Measurements from ENCODE around the gene RAPGEF2. TPM values are rescaled to one million over a fixed set of nuclear protein-coding genes. Genes with fewer than 3 reads are reported as not detected.

RAPGEF2 gene
- total RNA-seq, 2 donors from 2014 or later = 38.2 to 46.7 TPM

DNA sequence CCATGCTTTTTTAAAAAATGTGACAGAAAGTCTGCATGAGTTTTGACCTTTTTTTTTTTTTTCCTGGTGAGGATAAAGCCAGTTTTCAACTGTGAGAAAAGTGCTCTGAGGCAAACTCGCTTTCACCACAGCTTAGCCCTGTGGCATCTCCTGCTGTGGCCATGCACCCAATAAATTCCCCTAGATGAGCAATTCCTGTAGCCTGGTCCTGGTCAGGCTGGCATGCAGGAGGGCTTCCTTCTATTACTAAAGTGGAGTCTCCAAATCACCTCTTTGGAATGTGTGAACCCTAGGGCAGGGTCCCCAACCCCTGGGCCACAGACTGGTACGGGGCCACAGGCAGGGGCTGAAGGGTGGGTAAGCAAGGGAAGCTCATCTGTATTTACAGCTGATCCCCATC lies 265.4 kb downstream of the RAPGEF2 start:
- TF ChIP-seq POLR2A (IDR thresholded peaks at IDR 0.05) = no peak
- TF ChIP-seq, protein P1, sequence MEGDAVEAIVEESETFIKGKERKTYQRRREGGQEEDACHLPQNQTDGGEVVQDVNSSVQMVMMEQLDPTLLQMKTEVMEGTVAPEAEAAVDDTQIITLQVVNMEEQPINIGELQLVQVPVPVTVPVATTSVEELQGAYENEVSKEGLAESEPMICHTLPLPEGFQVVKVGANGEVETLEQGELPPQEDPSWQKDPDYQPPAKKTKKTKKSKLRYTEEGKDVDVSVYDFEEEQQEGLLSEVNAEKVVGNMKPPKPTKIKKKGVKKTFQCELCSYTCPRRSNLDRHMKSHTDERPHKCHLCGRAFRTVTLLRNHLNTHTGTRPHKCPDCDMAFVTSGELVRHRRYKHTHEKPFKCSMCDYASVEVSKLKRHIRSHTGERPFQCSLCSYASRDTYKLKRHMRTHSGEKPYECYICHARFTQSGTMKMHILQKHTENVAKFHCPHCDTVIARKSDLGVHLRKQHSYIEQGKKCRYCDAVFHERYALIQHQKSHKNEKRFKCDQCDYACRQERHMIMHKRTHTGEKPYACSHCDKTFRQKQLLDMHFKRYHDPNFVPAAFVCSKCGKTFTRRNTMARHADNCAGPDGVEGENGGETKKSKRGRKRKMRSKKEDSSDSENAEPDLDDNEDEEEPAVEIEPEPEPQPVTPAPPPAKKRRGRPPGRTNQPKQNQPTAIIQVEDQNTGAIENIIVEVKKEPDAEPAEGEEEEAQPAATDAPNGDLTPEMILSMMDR (IDR thresholded peaks at IDR 0.05) = no peak
- H3K4me3 ChIP-seq = no peak overlapping the region
- H3K27me3 ChIP-seq = no peaks in the 10 kb centered on the region
- no peaks in the 10 kb centered on the region for H3K36me3 ChIP-seq (replicated peaks in 1 of 2; ENCODE audit: insufficient read depth in 1 of 2, low read depth in 2 of 2)
- H3K27ac ChIP-seq = no peak overlapping the region
- DNase-seq (no peak), ATAC-seq (no peak)
- intact Hi-C loops (cut with DNase I) = no loop called here
- WGBS, 2 donors = 77 to 85% methylated on average over 2 of the region's 2 CpGs
- H3K4me1 ChIP-seq = no peaks in the 10 kb centered on the region
- H3K9me3 ChIP-seq = peaks cover 0 to 6% (median 0%) of the 10 kb centered on the region in 3 donors

GRCh38 chr4:159369256-159369655 lies 266.4 kb downstream of the RAPGEF2 start:
- Histone ChIP-seq H3K4me3 (no peak overlapping the region), H3K36me3 (replicated peaks in 1 of 2; ENCODE audit: insufficient read depth in 1 of 2, low read depth in 2 of 2) (no peaks in the 10 kb centered on the region), H3K4me1 (no peaks in the 10 kb centered on the region), H3K27me3 (no peaks in the 10 kb centered on the region), H3K9me3 (peaks cover 0 to 6% (median 0%) of the 10 kb centered on the region in 3 donors), H3K27ac (no peak overlapping the region)
- intact Hi-C loops (cut with DNase I) = no loop called here
- DNase-seq = no peak
- no peak for TF ChIP-seq POLR2A (IDR thresholded peaks at IDR 0.05)
- TF ChIP-seq, protein P1 (IDR thresholded peaks at IDR 0.05) = no peak
- ATAC-seq = no peak
- WGBS, 2 donors = 94 to 95% methylated on average over 8 of the region's 8 CpGs

DNA sequence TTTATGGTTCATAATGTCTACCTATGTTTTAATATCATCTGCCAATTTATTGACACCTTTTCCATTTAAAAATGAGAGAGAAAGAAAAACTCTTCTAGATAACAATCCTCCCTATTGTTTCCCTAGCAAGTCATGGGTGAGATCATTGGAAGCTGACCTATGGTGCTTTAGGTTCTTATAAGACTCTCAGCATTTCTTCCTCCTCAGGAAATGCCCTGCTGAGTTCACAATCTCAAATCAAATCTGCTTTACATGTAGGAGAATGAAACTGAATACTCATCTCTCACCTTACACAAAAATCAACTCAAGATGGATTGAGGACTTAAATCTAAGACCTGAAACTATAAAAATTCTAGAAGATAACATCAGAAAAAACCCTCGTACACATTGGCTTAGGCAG lies 267.4 kb downstream of the RAPGEF2 start:
- H3K27me3 ChIP-seq = no peaks in the 10 kb centered on the region
- no peaks in the 10 kb centered on the region for H3K4me1 ChIP-seq
- H3K36me3 ChIP-seq (replicated peaks in 1 of 2; ENCODE audit: insufficient read depth in 1 of 2, low read depth in 2 of 2) = no peaks in the 10 kb centered on the region
- DNase-seq = no peak
- no peak overlapping the region for H3K4me3 ChIP-seq
- no peak for ATAC-seq
- H3K9me3 ChIP-seq = peaks cover 0 to 6% (median 0%) of the 10 kb centered on the region in 3 donors
- H3K27ac ChIP-seq = no peak overlapping the region
- TF ChIP-seq POLR2A (IDR thresholded peaks at IDR 0.05) = no peak
- TF ChIP-seq, protein P1 (IDR thresholded peaks at IDR 0.05) = no peak
- intact Hi-C loops (cut with DNase I) = no loop called here
- WGBS, 2 donors = 75 to 85% methylated on average over 1 of the region's 1 CpG

DNA sequence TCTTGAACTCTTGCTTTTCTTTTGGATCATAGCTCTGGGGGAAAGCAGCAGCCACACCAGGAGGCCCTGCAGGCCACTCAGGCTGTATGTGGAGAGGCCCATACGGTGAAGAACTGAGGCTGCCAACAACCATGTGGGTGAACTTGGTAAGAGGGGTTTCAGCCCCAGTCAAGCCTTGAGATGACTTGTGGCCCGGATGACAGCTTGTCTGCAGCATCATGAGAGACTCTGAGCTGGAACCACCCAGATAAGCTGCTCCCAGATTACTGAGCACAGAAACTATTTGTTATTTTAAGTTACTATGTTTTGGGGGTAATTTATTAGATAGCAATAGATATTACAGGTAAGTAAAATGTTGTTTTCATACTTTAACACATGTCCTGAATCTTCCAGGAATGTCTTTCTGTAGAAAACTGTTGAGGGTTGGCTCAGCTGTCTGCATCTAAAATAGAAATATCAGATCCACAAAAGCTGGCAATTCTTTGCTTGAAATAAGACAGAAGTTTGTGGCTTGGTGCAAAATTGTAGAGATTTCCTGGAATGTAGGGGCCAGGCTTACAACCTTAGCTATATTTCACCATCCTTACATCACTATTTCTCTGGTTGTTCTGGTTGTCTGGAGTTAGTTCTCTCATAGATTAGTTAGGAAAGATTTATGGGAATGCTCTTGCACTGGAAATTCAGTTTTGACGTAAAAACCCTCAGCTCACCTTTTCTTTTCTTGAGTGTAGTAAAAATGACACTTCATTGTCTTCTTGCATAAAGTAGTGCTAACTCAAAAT lies 272.1 kb downstream of the RAPGEF2 start:
- Histone ChIP-seq H3K36me3 (replicated peaks in 1 of 2; ENCODE audit: insufficient read depth in 1 of 2, low read depth in 2 of 2) (no peaks in the 10 kb centered on the region), H3K27ac (no peak overlapping the region), H3K4me1 (no peaks in the 10 kb centered on the region), H3K27me3 (no peaks in the 10 kb centered on the region), H3K4me3 (no peak overlapping the region), H3K9me3 (no peaks in the 10 kb centered on the region)
- TF ChIP-seq, protein P1 (IDR thresholded peaks at IDR 0.05) = no peak
- no peak for TF ChIP-seq POLR2A (IDR thresholded peaks at IDR 0.05)
- ATAC-seq (no peak), DNase-seq (no peak)
- intact Hi-C loops (cut with DNase I) = no loop called here
- WGBS, 2 donors = 56 to 73% methylated on average over 3 of the region's 3 CpGs

DNA sequence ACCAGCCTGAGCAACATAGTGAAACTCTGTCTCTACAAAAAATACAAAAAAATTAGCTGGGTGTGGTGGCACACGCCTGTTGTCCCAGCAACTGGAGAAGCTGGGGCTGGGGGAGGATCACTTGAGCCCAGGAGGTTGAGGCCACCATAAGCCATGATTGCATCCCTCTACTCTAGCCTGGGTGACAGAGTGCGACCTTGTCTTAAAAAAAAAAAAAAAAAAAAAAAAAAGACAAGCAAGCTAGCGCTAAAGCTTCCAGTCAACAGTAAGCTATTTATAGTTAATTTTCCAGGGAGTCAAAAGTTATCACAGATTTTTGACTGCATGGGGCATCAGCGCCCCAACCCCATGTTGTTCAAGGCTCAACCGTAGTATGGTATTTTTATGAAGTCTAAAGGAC lies 273.4 kb downstream of the RAPGEF2 start:
- no peaks in the 10 kb centered on the region for H3K27me3 ChIP-seq
- 88 to 93% methylated on average over 5 of the region's 5 CpGs for WGBS, 2 donors
- no peaks in the 10 kb centered on the region for H3K9me3 ChIP-seq
- intact Hi-C loops (cut with DNase I) = no loop called here
- H3K4me3 ChIP-seq = no peak overlapping the region
- no peaks in the 10 kb centered on the region for H3K36me3 ChIP-seq (replicated peaks in 1 of 2; ENCODE audit: insufficient read depth in 1 of 2, low read depth in 2 of 2)
- ATAC-seq = no peak
- TF ChIP-seq POLR2A (IDR thresholded peaks at IDR 0.05) = no peak
- TF ChIP-seq, protein P1 (IDR thresholded peaks at IDR 0.05) = no peak
- DNase-seq = no peak
- no peak overlapping the region for H3K27ac ChIP-seq
- H3K4me1 ChIP-seq = no peaks in the 10 kb centered on the region
